ENCODE results near the gene MRPS2.
A peak's percentile ranks its signal among the peaks of the same experiment; 100 is the strongest.

Gene MRPS2

GRCh38 chr9:135492886-135493669 is 7.4 kb upstream of the MRPS2 start:
- H3K4me1 ChIP-seq, result no peaks in the 10 kb centered on the region
- peaks cover 0 to 19% (median 3%) of the 10 kb centered on the region in 3 donors for H3K36me3 ChIP-seq
- no peak overlapping the region for H3K27ac ChIP-seq
- intact Hi-C loops (cut with DNase I; ENCODE audit: low total_unique reads), result no loop called here
- DNase-seq, result peak in 1 of 2 donors; percentile 51
- no peak for TF ChIP-seq CTCF (IDR thresholded peaks at IDR 0.05)
- H3K9me3 ChIP-seq, result no peaks in the 10 kb centered on the region
- no peak overlapping the region for H3K4me3 ChIP-seq
- H3K27me3 ChIP-seq, result no peaks in the 10 kb centered on the region

DNA sequence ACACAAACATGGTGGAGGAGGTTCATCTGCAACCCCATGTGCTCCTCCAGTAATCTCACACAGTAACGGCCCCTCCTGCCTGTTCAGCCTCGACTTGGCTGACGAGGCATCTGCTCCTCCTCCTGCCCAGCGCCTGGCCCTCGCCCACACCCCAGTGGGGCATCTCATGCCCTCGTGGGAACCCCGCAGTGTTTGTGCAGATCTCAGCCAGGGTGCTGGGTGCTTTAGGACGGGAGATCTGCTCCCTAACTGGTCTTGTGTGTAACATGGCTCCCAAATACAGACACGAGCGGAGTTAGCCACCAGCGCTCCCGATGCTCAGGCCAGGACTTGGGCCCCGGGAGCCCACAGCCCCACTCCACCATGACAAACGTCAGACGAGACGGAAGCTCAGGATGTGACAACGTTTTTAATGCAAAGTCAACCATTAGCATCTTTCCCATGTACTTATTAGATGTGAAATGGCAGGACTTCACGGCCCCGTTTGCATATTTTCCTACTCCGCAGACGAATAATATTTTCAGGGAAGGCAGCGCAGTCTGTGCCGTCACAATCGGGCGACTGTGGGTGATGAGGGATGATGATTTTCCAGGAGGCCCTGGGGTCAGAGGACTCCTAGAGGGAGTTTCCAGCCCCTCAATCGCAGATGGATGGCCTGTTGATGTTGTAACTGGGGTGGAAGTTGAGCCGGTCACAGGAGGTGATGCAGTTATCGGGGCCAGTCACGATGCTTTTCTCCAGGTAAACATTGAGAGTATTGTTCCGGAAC is 5.5 kb upstream of the MRPS2 start:
- Histone ChIP-seq H3K4me1 (peaks cover 0 to 11% (median 5%) of the 10 kb centered on the region in 4 donors), H3K9me3 (no peaks in the 10 kb centered on the region), H3K4me3 (no peak overlapping the region), H3K36me3 (no peaks in the 10 kb centered on the region), H3K27me3 (no peaks in the 10 kb centered on the region), H3K27ac (no peak overlapping the region)
- DNase-seq, result peak in 1 of 2 donors; percentile 55
- intact Hi-C loops (cut with DNase I; ENCODE audit: low total_unique reads), result no loop called here
- TF ChIP-seq CTCF (IDR thresholded peaks at IDR 0.05), result no peak

DNA sequence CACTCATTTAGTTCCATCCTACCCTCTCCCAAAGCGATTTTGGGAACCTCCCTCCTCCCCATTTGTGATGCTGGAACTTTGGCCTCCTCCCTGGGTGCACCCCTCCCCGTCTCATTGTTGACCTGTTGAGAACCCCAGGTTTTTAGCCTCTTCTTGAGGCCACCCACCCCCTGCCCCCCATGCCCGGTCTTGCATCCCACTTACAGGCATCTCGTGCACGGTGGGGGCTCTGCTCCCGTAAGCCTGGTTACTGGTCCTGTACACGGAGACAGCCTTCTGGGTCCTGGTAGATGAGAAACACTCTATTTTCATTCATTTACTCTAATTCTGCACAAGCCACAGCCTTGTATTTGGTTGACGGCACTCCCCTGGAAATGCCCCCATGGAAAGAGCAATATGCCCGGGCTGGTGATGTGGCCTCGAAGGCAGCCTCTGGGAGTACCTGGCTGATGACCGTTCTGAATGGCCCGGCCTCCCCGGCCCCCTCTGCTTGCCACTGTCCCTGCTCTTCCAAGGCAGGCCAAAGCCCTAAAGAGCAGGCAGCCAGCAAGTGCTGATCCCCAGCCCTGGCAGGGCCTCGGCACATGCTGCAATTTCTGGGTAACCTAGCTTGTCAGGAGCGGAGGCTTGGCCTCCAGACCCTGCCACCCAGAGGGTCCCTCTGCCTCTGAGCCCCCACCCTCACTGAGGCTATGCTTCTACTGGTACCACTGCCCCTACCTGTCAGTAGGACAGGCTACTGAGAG is 1.9 kb upstream of the MRPS2 start:
- Histone ChIP-seq H3K27me3 (no peaks in the 10 kb centered on the region), H3K4me1 (peaks cover 3 to 35% (median 18%) of the 10 kb centered on the region in 4 donors), H3K9me3 (no peaks in the 10 kb centered on the region), H3K36me3 (peaks cover 4 to 19% (median 10%) of the 10 kb centered on the region in 3 donors), H3K4me3 (no peak overlapping the region), H3K27ac (no peak overlapping the region)
- no peak for DNase-seq
- intact Hi-C loops (cut with DNase I; ENCODE audit: low total_unique reads), result no loop called here
- no peak for TF ChIP-seq CTCF (IDR thresholded peaks at IDR 0.05)

GRCh38 chr9:135499326-135500070 is 984 bp upstream of the MRPS2 start:
- Histone ChIP-seq H3K27ac (peak overlapping the region; percentile 76 to 81), H3K4me1 (peaks cover 3 to 35% (median 20%) of the 10 kb centered on the region in 4 donors), H3K36me3 (peaks cover 13 to 28% (median 19%) of the 10 kb centered on the region in 3 donors), H3K9me3 (no peaks in the 10 kb centered on the region), H3K27me3 (no peaks in the 10 kb centered on the region), H3K4me3 (peak overlapping the region; percentile 76 to 92)
- peak; percentile 93 to 97 for DNase-seq
- intact Hi-C loops (cut with DNase I; ENCODE audit: low total_unique reads), result no loop called here
- TF ChIP-seq CTCF (IDR thresholded peaks at IDR 0.05), result no peak

- TF ChIP-seq CTCF (IDR thresholded peaks at IDR 0.05), result no peak
- DNase-seq, result peak in 1 of 2 donors; percentile 42
- peaks cover 3 to 35% (median 20%) of the 10 kb centered on the region in 4 donors for H3K4me1 ChIP-seq
- intact Hi-C loops (cut with DNase I; ENCODE audit: low total_unique reads), result no loop called here
- peak overlapping the region; percentile 76 to 92 for H3K4me3 ChIP-seq
- H3K27me3 ChIP-seq, result no peaks in the 10 kb centered on the region
- peak overlapping the region; percentile 76 to 81 for H3K27ac ChIP-seq
- peaks cover 13 to 34% (median 25%) of the 10 kb centered on the region in 3 donors for H3K36me3 ChIP-seq
- no peaks in the 10 kb centered on the region for H3K9me3 ChIP-seq
Measured at GRCh38 chr9:135500071-135500524, 384 bp upstream of the MRPS2 start.
